GM18907 (cell line): Measurements from ENCODE around the gene CGB5.
A peak's percentile ranks its signal among the peaks of the same experiment; 100 is the strongest.

Experiments
- ATAC-seq: cut with Tn5 transposase; IDR thresholded peaks from one replicate; pipeline ENCODE4 v1.9.1; 2021; ENCODE audit warnings: mild to moderate bottlenecking, moderate library complexity; ENCODE audit not compliant: unreplicated experiment

CGB5 gene

DNA sequence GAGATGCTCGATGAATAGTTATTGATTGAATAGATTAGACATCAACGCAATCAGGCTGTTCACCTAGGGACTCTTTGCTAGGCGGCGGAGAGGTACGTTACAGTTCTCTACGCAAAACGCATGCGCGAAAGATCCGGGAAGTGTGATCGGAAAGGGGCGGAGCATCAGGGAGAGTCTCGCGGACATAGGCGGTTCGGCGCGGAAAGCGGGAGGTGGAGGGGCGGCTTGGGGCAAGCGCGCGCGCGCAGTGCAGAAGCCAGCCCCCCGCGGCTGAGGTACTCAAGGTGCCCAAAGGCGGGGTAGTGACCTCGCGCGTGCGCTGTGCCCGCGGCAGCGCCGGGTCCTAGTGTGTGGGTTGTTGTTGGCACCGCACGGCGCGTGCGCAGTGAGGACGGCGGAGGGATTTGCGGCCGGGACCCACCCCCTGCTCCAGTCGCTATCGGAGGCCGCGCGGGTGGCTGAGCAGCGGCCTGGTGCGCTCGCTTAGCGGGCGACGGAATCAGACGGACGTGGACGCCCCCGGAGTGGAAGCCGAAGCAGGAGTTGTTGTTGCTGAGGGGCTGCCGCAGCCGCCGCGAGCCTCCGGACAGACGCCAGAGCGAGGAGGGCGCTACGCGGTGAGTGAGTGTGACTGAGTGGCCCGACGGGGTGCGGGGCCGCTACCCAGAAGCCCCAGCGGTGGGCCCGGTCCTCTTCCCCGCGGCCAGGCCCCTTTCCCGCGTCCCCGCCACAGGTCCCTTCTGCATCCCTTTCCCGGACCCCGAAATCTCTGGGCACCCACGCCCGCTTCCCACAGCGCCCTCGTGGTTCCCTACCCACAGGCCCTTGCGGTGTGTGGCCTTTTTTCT is 41.6 kb downstream of the CGB5 start, which contains the start of gene SNRNP70:
Gene SNRNP70 (plus strand): TSS at position 432 of the 848 bp plus-strand sequence. CDS start 964 bp downstream, outside the sequence.
- ATAC-seq: peak; percentile 80

DNA sequence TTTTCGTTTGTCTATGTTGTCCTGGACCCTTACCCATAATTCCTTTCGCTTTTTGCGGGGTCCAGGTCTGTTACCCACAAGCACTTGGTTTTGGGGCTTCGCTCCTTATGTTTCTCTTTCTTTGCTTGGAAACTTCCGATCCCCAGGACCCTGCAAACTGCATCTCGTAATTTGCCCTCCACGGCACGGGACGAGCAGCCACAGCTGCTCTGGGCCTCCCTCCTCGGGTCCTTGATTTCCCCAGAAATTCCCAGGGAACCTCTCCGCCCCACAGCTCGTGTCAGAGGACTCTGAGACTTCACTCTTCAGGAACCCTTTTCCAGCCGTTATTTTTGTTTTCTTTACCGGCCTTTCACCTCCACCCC is 42.2 kb downstream of the CGB5 start:
- no peak for ATAC-seq

DNA sequence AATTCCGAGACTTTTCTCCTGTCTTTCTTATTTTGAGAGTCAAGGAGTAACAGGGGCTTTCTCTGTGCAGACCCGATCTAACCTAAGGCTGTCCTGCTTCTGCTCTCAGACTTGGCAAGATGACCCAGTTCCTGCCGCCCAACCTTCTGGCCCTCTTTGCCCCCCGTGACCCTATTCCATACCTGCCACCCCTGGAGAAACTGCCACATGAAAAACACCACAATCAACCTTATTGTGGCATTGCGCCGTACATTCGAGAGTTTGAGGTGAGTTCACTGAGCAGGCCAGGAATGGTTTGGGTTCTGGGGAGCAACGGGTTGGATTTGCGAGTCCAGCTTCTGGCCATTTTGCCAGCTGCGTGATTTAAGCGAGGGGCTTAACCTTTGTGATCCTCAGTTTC is 42.6 kb downstream of the CGB5 start:
- ATAC-seq: no peak

DNA sequence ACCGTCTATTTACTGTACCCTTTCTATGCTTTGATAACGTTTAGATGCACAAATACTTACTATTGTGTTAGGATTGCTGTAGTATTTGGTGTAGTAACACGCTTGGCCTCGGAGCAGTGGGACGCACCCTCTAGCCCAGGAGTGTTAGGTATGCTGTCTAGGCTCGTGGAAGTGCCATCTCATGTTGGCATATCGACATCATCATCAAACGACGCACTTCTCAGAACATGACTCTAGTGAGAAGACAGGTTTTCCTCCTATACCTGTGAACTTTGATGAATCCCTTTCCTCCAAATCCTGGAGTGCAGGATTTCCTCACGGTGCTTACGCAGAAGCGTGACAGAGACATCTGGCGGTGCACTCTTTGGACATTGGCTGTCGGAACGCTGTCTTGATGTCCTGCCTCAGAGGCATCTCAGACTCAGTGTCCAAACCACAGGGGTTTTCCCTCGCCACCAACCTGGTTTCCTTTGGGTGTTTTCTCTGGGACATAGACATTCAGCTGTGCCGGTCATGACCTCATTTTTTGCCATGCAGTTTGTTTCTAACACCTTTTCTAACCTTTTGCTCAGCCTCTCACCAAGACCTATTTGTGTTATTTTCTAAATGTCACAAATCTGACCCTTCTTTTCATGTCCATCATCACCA is 47.9 kb downstream of the CGB5 start:
- ATAC-seq: no peak

DNA sequence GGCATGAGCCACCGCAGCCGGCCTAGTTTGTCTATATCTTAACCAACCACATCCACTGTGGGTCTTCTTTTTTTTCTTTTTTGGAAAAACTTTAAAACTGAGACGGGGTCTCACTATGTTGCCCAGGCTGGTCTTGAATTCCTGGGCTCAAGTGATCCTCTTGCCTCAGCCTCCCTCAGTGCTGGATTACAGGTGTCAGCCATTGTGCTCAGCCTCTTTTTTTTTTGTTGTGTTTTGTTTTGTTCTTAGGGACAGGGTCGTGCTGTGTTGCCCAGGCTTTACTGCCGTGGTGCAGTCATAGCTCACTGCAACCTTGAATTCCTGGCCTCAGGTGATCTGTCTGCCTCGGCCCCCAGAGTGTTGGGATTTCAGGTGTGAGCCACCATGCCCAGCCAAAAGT is 49.0 kb downstream of the CGB5 start:
- no peak for ATAC-seq
